H1 (cell line): ENCODE measurements around the gene ADD3. TPM values are rescaled to one million over a fixed set of nuclear protein-coding genes. Genes with fewer than 3 reads are reported as not detected.

Experiments
- CTCF ChIA-PET: fragments of 300-600 bp; sonication (Branson Sonifier 250); formaldehyde crosslinking; loops from one replicate; lab custom pipeline; 2021; ENCODE audit not compliant: partially characterized antibody; lab: Charles Lee
- POLR2A ChIA-PET: fragments of 300-600 bp; sonication (Branson Sonifier 250); formaldehyde crosslinking; loops from one replicate; lab custom pipeline; 2021; ENCODE audit warnings: inconsistent platforms; ENCODE audit not compliant: partially characterized antibody; lab: Charles Lee
- DNase-seq, 2 experiments: peaks; one replicate each; pipeline versions ENCODE4 v3.0.0 to v3.0.0-alpha.2; 2010 to 2022; ENCODE audit warnings: low spot score in 2 of 2, low read depth in 1 of 2, mixed read lengths in 1 of 2
- FAIRE-seq: peaks from 2 replicates; lab custom pipeline; 2011; peaks lifted over from hg19 to GRCh38; lab: Jason Lieb, UNC
- H2AFZ ChIP-seq: 2 replicates; pipeline ENCODE4 v1.8.1; 2012; ENCODE audit warnings: low read length, inconsistent platforms
- H2AK5ac ChIP-seq: 2 replicates; pipeline ENCODE4 v1.6.1; 2013; ENCODE audit warnings: low read depth, low read length
- H2BK120ac ChIP-seq: replicated peaks from 2 replicates; pipeline ENCODE3; 2013; ENCODE audit warnings: low read depth, low read length, inconsistent platforms
- H2BK12ac ChIP-seq: 2 replicates; pipeline ENCODE4 v1.6.1; 2013; ENCODE audit warnings: low read depth, low read length
- H2BK15ac ChIP-seq: 2 replicates; pipeline ENCODE4 v1.6.1; 2013; ENCODE audit warnings: low read length
- H2BK20ac ChIP-seq: 2 replicates; pipeline ENCODE4 v1.6.1; 2013; ENCODE audit warnings: low read length
- H2BK5ac ChIP-seq: 2 replicates; pipeline ENCODE4 v1.6.1; 2013; ENCODE audit warnings: low read depth, low read length
- H3K14ac ChIP-seq: 2 replicates; pipeline ENCODE4 v1.6.1; 2013; ENCODE audit warnings: inconsistent platforms; ENCODE audit not compliant: insufficient read length
- H3K18ac ChIP-seq: 2 replicates; pipeline ENCODE4 v1.6.1; 2013; ENCODE audit warnings: low read length; ENCODE audit errors: extremely low read depth
- H3K23ac ChIP-seq: 2 replicates; pipeline ENCODE4 v1.6.1; 2013; ENCODE audit warnings: inconsistent platforms; ENCODE audit not compliant: insufficient read length
- H3K23me2 ChIP-seq: 2 replicates; pipeline ENCODE4 v1.6.1; 2013; ENCODE audit warnings: low read depth, low read length
- H3K27ac ChIP-seq: 2 replicates; pipeline ENCODE4 v1.6.1; 2011; ENCODE audit warnings: low read depth, low read length, inconsistent platforms
- H3K27me3 ChIP-seq, 4 experiments: replicated peaks in 1 of 4; 1 replicate in 1 of 4; 2 replicates in 3 of 4; pipeline versions ENCODE4 v1.6.1 to v1.8.1; 2011 to 2013; ENCODE audit warnings: low read length in 3 of 4, mild to moderate bottlenecking in 3 of 4, inconsistent platforms in 2 of 4, mixed read lengths in 2 of 4, moderate library complexity in 1 of 4; ENCODE audit not compliant: control insufficient read depth in 3 of 4, insufficient read depth in 3 of 4; ENCODE audit errors: extremely low read depth in 1 of 4
- H3K36me3 ChIP-seq, 4 experiments: 2 replicates each; pipeline versions ENCODE4 v1.6.1 to v1.8.1; 2011 to 2013; ENCODE audit warnings: mild to moderate bottlenecking in 4 of 4, low read length in 3 of 4, moderate library complexity in 2 of 4, control low read depth in 1 of 4, inconsistent platforms in 1 of 4; ENCODE audit not compliant: insufficient read depth in 4 of 4, control insufficient read depth in 2 of 4
- H3K4ac ChIP-seq: replicated peaks from 2 replicates; pipeline ENCODE3; 2013; ENCODE audit warnings: low read length, low read depth, mixed read lengths, inconsistent platforms; ENCODE audit not compliant: insufficient read length
- H3K4me1 ChIP-seq, 4 experiments: replicated peaks in 1 of 4; 1 replicate in 1 of 4; 2 replicates in 3 of 4; pipeline versions ENCODE4 v1.6.1 to v1.8.1; 2011 to 2013; ENCODE audit warnings: low read length in 3 of 4, inconsistent platforms in 2 of 4, mixed read lengths in 1 of 4; ENCODE audit not compliant: insufficient read depth in 4 of 4, control insufficient read depth in 3 of 4
- H3K4me2 ChIP-seq, 2 experiments: 2 replicates each; pipeline versions ENCODE4 v1.6.1 to v1.8.1; 2011 to 2013; ENCODE audit warnings: low read depth in 2 of 2, low read length in 2 of 2, control low read depth in 1 of 2, inconsistent platforms in 1 of 2, mild to moderate bottlenecking in 1 of 2; ENCODE audit not compliant: insufficient read depth in 1 of 2
- H3K4me3 ChIP-seq, 4 experiments: fragments of 200-600, 300-600 bp in 1 of 4; sonication (generic), shearing (Covaris generic), sonication (Bioruptor Twin) in 1 of 4; 2 replicates each; pipeline versions ENCODE4 v1.5.1 to v1.8.1; 2011 to 2016; ENCODE audit warnings: low read length in 4 of 4, low read depth in 3 of 4, control low read depth in 2 of 4, inconsistent platforms in 2 of 4, mild to moderate bottlenecking in 2 of 4, mixed read lengths in 1 of 4, moderate library complexity in 1 of 4; ENCODE audit not compliant: insufficient read depth in 2 of 4; ENCODE audit errors: extremely low read depth in 1 of 4
- H3K56ac ChIP-seq: replicated peaks from 2 replicates; pipeline ENCODE3; 2013; ENCODE audit warnings: low read depth, mild to moderate bottlenecking, mixed read lengths, low read length, inconsistent platforms; ENCODE audit not compliant: insufficient read length
- H3K79me1 ChIP-seq: 2 replicates; pipeline ENCODE4 v1.6.1; 2013; ENCODE audit warnings: low read depth, low read length, control low read depth
- H3K79me2 ChIP-seq, 2 experiments: 2 replicates each; pipeline versions ENCODE4 v1.6.1 to v1.8.1; 2012 to 2013; ENCODE audit warnings: low read length in 2 of 2, mild to moderate bottlenecking in 2 of 2, inconsistent platforms in 1 of 2; ENCODE audit not compliant: insufficient read depth in 2 of 2, control insufficient read depth in 1 of 2
- H3K9ac ChIP-seq, 4 experiments: replicated peaks in 1 of 4; 1 replicate in 1 of 4; 2 replicates in 3 of 4; pipeline versions ENCODE4 v1.6.1 to v1.8.1; 2011 to 2013; ENCODE audit warnings: low read depth in 3 of 4, low read length in 3 of 4, control low read depth in 2 of 4, mild to moderate bottlenecking in 2 of 4, moderate library complexity in 2 of 4, inconsistent platforms in 1 of 4; ENCODE audit errors: extremely low read depth in 1 of 4
- H3K9me3 ChIP-seq, 2 experiments: 2 replicates each; pipeline versions ENCODE4 v1.6.1 to v1.8.1; 2012 to 2013; ENCODE audit warnings: mild to moderate bottlenecking in 2 of 2, moderate library complexity in 2 of 2, control low read depth in 1 of 2, inconsistent platforms in 1 of 2, low read depth in 1 of 2, low read length in 1 of 2, mixed read lengths in 1 of 2; ENCODE audit not compliant: insufficient read depth in 2 of 2
- H4K20me1 ChIP-seq, 2 experiments: replicated peaks in 1 of 2; 2 replicates each; pipeline versions ENCODE3 to v1.8.1; 2011 to 2013; ENCODE audit warnings: inconsistent platforms in 2 of 2, low read length in 2 of 2, mild to moderate bottlenecking in 1 of 2; ENCODE audit not compliant: insufficient read depth in 2 of 2, control insufficient read depth in 1 of 2
- H4K5ac ChIP-seq: 2 replicates; pipeline ENCODE4 v1.6.1; 2013; ENCODE audit warnings: low read length, low read depth, mixed read lengths, inconsistent platforms; ENCODE audit not compliant: insufficient read length
- H4K8ac ChIP-seq: 2 replicates; pipeline ENCODE4 v1.8.0; 2013; ENCODE audit warnings: mild to moderate bottlenecking, moderate library complexity, low read length, inconsistent platforms; ENCODE audit not compliant: insufficient read depth; ENCODE audit errors: extremely low read depth
- H4K91ac ChIP-seq: replicated peaks from 2 replicates; pipeline ENCODE3; 2013; ENCODE audit warnings: low read length, mixed read lengths, inconsistent platforms; ENCODE audit not compliant: insufficient read length
- CHD2 ChIP-seq: IDR thresholded peaks from 2 replicates; pipeline ENCODE4 v1.6.1; 2012; ENCODE audit warnings: low read length, improper control_type of control experiment
- POLR2A ChIP-seq, 2 experiments: IDR thresholded peaks; 1 replicate in 1 of 2; 2 replicates in 1 of 2; pipeline ENCODE4 v1.6.1; 2011; ENCODE audit warnings: low read depth in 2 of 2, low read length in 2 of 2, mild to moderate bottlenecking in 2 of 2; ENCODE audit errors: control extremely low read depth in 1 of 2
- RAD21 ChIP-seq, 2 experiments: IDR thresholded peaks in 1 of 2; conservative IDR thresholded peaks in 1 of 2; 2 replicates each; pipeline ENCODE4 v1.6.1; 2011; ENCODE audit warnings: low read depth in 2 of 2, low read length in 2 of 2, improper control_type of control experiment in 1 of 2, inconsistent platforms in 1 of 2, mild to moderate bottlenecking in 1 of 2, moderate library complexity in 1 of 2
- polyA plus RNA-seq, 7 experiments: library from polyadenylated mRNA; depleted of rRNA in 3 of 7; stranded (reverse) in 5 of 7; unstranded in 2 of 7; fragments of >200 nt in 5 of 7; fragments of 200-250 nt in 2 of 7; gene quantifications; 1 replicate in 5 of 7; 2 replicates in 1 of 7; 4 replicates in 1 of 7; pipeline versions ENCODE4 v1.2.1 to v1.2.3, GENCODE V29; 2011 to 2013; ENCODE audit warnings: missing spikeins in 2 of 7, mixed read lengths in 2 of 7
- total RNA-seq: library from RNA; stranded (reverse); fragmentation: NEBNext Ultra II Directional; extraction: Animal tissue kit (Norgen Biotek cat#: 25700); gene quantifications from 2 replicates; pipeline ENCODE4 v1.2.1, GENCODE V29; 2021

Gene ADD3
- total and polyA plus RNA-seq, 2 of the 8 experiments (the other 6 are each of a cell fraction or from before 2014, with no cell fraction given) = 44.7 to 85.6 TPM

- DNase-seq (no peak), FAIRE-seq (no peak)
- no peak overlapping the region for H3K9ac ChIP-seq
- no peak overlapping the region for H4K5ac ChIP-seq
- no peak overlapping the region for H2BK15ac ChIP-seq
- no peak overlapping the region for H2BK20ac ChIP-seq
- H3K27ac ChIP-seq = no peak overlapping the region
- H3K4ac ChIP-seq = no peak overlapping the region
- ChIA-PET CTCF (interaction anchor here (0.6 to 1.8 kb wide), 7 partner anchors 12 to 222 kb away, joined by 3 to 6 read pairs (median 4); no protein-coding TSS in a partner anchor), POLR2A (no interaction called here)
- no peak overlapping the region for H3K4me2 ChIP-seq
- H3K4me3 ChIP-seq = no peak overlapping the region
- H3K23me2 ChIP-seq = no peaks in the 10 kb centered on the region
- no peaks in the 10 kb centered on the region for H3K9me3 ChIP-seq
- H2AFZ ChIP-seq = no peak overlapping the region
- H3K56ac ChIP-seq = no peak overlapping the region
- H4K91ac ChIP-seq = no peak overlapping the region
- no peak overlapping the region for H4K8ac ChIP-seq
- H4K20me1 ChIP-seq = no peaks in the 10 kb centered on the region
- peaks cover 0 to 3% (median 0%) of the 10 kb centered on the region in 4 experiments; a peak in 3 of 8 replicates for H3K36me3 ChIP-seq
- H2AK5ac ChIP-seq = no peak overlapping the region
- no peak overlapping the region for H2BK12ac ChIP-seq
- H3K27me3 ChIP-seq = no peaks in the 10 kb centered on the region
- no peak overlapping the region for H2BK5ac ChIP-seq
- no peak overlapping the region for H2BK120ac ChIP-seq
- no peak overlapping the region for H3K14ac ChIP-seq
- no peak for TF ChIP-seq RAD21 (IDR thresholded peaks at IDR 0.05 in 1 of 2, conservative IDR thresholded peaks at IDR 0.05 in 1 of 2; ENCODE audit: low read depth in 2 of 2, low read length in 2 of 2)
- TF ChIP-seq CHD2 = no peak
- TF ChIP-seq POLR2A (IDR thresholded peaks at IDR 0.05; ENCODE audit: control extremely low read depth in 1 of 2, low read depth in 2 of 2, low read length in 2 of 2) = no peak
- no peaks in the 10 kb centered on the region; the same call in 1 of the 2 replicates for H3K79me1 ChIP-seq
- no peak overlapping the region for H3K18ac ChIP-seq
- H3K79me2 ChIP-seq = no peaks in the 10 kb centered on the region
- H3K4me1 ChIP-seq = no peaks in the 10 kb centered on the region
- no peak overlapping the region for H3K23ac ChIP-seq
Observed at GRCh38 chr10:110105873-110106272, 98.1 kb downstream of the ADD3 start.
